Cerebellar nuclear complex (tissue), 1 donor: ENCODE data around the gene IL22.
"Not testable (repeated sequence)": the region's sequence is repeated elsewhere in the genome, so short reads cannot be mapped to it uniquely, and the experiment has no call there.

Source experiments
- DNase-seq, 2 experiments: peaks; one replicate each; lab custom pipeline; 2025; lab: John Stamatoyannopoulos, UW

Gene IL22

DNA sequence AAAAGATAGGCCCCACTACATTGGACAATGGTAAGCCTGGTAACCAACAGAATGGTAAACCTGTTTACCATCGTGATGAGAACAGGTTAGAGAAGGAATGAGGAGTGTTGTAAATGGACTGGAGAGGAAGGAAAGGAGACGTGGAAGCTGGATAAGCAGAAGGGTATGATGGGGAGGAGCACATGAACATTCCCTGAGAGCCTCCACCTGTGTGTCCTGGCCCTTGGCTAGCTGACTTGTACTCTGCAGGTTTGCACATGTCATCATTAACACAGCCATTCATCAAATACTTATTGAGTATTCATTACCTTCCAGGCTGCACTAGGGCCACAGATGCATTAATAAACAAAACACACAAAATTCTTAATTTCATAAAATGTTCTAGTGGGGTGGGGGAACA lies 23.4 kb downstream of the IL22 start:
- no peak for DNase-seq

DNA sequence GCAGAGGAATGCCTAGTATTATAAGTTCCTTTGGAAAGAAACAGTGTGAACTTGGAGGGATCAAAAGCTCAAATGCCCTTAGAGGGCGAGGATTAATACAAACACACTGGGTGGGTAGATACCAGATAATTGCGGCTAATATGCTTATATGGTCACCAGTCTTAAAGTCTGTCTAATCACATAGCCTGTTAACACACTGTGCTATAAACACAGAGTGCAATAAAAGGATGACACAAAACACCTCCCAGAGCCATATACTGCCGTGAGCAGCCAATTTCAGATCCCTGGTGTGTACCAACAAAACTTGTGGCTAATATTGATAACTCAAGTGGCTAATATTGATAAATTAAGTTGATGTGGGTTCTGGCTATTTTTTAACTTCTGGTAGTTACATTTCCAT lies 26.0 kb downstream of the IL22 start:
- DNase-seq: no peak

- no peak for DNase-seq
Observed at GRCh38 chr12:68225576-68226476, 27.6 kb downstream of the IL22 start, which contains the start of gene IL26. Gene IL26 (minus strand): TSS chr12:68225810. CDS start chr12:68225756, 54 bp downstream.

GRCh38 chr12:68224613-68225285 lies 28.7 kb downstream of the IL22 start:
- no peak for DNase-seq

- no peak for DNase-seq
Observed at GRCh38 chr12:68223067-68223747, 30.2 kb downstream of the IL22 start.

- no peak for DNase-seq
Observed at GRCh38 chr12:68222326-68222725, 31.1 kb downstream of the IL22 start.

DNA sequence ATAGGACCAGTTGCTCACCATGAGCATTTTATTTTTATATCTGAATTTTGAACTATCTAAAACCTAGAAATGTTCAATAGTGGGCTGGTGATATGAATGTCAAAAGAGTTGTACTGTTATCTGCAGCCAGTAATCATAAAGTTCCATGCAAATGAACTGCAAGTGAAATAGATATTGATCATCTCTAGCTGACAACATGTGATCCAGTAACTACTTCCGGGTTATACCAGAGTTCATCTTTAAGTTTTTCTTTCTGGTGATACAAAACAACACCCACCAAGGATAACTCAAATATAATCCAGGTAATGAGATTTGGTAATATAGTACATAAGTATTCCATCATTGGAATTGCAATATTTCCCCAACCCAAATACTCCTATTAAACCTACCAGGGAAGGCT lies 31.9 kb downstream of the IL22 start:
- no peak for DNase-seq

- DNase-seq: no peak
Observed at GRCh38 chr12:68210875-68211274, 42.5 kb downstream of the IL22 start.

DNA sequence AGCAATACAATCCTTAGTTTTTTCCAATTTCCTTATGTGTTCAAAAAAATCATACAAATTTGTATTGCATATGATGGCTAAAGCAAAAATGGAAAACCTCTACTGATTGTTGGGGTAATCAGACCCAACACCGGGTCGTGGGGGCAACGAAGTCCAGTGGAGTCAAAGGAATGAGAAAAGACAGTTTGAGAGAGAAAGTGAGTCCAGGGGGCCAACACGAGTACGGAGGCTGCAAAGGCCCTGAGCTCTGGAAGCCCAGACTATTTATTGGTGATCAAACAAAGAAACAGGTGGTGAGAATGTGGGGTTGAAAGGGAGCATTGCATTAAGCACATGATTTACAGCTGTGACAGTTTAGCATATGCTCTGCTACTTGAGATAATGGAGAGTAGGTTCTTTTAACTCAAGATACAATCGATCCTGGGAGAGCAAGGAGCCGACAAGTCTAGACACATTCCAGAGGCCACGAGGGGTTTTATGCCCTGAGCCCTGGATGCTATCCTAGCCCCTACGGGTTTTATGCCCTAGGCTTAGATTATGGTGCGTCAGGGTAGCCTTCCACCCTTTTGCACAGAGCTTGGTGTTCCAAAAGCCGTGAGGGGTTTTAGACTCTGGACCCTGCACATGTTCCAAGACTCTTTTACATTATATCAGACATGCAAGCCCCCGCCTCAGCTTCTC lies 44.2 kb downstream of the IL22 start:
- not testable (repeated sequence) for DNase-seq

DNA sequence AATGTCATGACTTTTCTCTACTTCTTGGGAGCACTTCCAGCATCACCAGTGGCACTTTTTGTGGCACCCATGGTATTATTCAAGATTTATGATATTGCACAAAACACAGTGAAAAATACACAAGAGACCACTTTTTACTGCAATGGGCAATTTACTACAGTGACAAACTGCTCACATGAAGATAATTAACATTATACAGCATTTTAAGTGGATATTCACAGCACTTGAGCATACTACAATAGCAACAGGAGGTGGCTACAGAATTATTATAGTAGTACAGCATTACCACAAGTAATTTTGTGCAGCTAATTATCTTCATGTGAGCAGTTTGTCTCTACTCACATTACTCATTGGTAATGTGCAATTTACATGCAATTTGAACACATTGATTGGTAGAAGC lies 46.1 kb downstream of the IL22 start:
- DNase-seq: no peak

DNA sequence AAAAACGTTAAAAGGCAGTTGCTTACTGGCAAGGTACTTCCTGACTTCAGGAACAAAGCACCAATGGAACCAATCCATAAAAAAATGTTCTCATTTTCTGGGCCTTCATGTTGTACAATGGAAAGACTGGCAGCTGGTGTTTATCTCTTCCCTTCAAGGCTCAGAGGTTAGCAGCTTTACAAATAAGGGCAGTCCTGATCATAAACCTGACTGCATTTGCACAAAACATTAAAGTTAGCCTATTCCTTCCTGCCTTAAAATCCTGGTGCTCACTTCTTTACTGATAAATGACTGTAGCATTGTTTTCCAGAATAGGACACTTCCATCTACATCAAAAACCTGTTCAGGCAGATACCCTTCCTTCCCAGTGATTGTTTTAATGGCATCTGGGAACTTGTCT lies 47.0 kb downstream of the IL22 start:
- DNase-seq: no peak

DNA sequence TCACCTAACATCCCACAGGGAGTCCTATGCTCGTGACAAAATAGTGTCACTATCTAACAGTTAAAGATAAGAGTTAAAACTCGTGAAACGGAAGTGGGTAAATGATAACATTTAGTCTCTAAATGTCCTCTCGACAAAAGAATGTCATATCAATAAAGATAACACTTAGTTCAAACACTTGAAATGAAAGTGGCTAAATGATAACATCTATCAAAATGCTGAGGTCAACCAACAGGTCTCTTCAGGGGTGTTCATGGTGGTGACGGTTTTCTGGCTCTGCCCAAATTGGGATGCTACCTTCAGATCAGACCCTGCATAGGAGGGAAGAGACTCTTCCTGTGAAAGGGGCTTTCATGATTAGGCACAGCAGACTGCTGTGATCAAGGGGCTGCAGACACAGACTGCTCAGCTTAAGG lies 49.9 kb downstream of the IL22 start:
- DNase-seq: no peak

DNA sequence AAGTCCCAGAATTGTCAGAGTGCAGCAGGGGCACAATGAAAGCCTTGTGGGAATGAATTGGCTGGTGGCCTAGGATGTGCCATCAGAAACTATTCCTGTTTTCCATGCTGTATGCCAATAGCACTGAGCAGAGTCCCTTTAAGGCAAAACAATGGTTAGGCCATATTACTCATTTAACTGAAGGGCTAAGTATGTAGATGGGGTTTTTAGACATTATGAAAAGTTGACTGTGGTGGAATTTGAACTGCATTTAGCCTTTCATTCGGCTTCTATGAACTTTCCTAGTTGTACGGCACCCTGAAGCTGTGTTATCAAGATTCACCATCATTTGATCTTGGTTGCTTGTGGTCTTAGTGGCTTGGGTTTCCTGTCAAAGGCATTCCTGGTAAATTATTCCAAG lies 52.5 kb downstream of the IL22 start:
- DNase-seq: no peak

DNA sequence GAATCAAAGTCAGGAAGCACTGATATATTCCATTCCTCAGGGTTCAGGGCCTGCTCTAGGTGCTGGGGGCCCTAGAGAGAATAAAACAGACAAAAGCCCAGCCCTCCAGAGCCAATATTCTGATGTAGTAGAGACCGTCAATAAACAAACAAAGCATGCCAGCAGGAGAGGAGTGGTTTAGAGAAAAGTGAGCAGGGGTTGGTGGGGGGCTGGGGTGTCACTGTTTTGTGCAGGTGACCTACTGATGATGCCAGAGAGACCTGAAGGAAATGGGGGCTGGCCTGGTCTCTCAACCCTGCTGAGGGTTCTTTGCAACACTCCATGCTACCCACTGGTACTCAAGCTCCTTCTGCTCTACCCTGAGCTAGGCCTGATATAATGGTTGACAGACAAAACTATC lies 54.3 kb downstream of the IL22 start:
- DNase-seq: no peak

- no peak for DNase-seq
Observed at GRCh38 chr12:68198507-68199086, 54.8 kb downstream of the IL22 start.
